OCI-LY1 (cell line): ENCODE results near the gene DDX50.

ENCODE experiments used
- H2AFZ ChIP-seq: fragments of 200-600 bp; sonication (generic), shearing (Covaris generic); 2 replicates; pipeline ENCODE4 v1.6.0; 2014; ENCODE audit warnings: antibody characterized with exemption, mild to moderate bottlenecking, low read length
- H3F3A ChIP-seq: fragments of 200-600 bp; sonication (generic), shearing (Covaris generic); 2 replicates; pipeline ENCODE4 v1.6.0; 2014; ENCODE audit warnings: mild to moderate bottlenecking, antibody characterized with exemption, low read length, moderate library complexity; ENCODE audit not compliant: insufficient read depth
- H3K27ac ChIP-seq: fragments of 200-600 bp; sonication (generic); 2 replicates; pipeline ENCODE4 v1.5.1; 2014; ENCODE audit warnings: low read length, mixed run types, mild to moderate bottlenecking, low read depth; ENCODE audit not compliant: poor library complexity, severe bottlenecking
- H3K27me3 ChIP-seq: fragments of 200-600 bp; sonication (generic); 2 replicates; pipeline ENCODE4 v1.6.0; 2014; ENCODE audit warnings: antibody characterized with exemption, mild to moderate bottlenecking, low read length, moderate library complexity; ENCODE audit not compliant: insufficient read depth
- H3K36me3 ChIP-seq: fragments of 200-600 bp; sonication (generic); 2 replicates; pipeline ENCODE4 v1.6.1; 2014; ENCODE audit warnings: mild to moderate bottlenecking, antibody characterized with exemption, low read length, moderate library complexity, mixed read lengths; ENCODE audit not compliant: insufficient read depth
- H3K4me1 ChIP-seq: fragments of 200-600 bp; sonication (generic); 2 replicates; pipeline ENCODE4 v1.5.1; 2014; ENCODE audit warnings: mild to moderate bottlenecking, low read length, moderate library complexity; ENCODE audit not compliant: insufficient read depth, severe bottlenecking
- H3K4me2 ChIP-seq: fragments of 200-600 bp; sonication (generic), shearing (Covaris generic); 2 replicates; pipeline ENCODE4 v1.6.1; 2014; ENCODE audit warnings: low read length
- H3K4me3 ChIP-seq: fragments of 200-600 bp; sonication (generic); 2 replicates; pipeline ENCODE4 v1.5.1; 2014; ENCODE audit warnings: low read length, low read depth, mild to moderate bottlenecking, mixed read lengths; ENCODE audit not compliant: poor library complexity, severe bottlenecking
- H3K79me2 ChIP-seq: fragments of 200-600 bp; shearing (Covaris generic); 2 replicates; pipeline ENCODE4 v1.6.1; 2016; ENCODE audit warnings: mixed run types, low read length, mixed read lengths; ENCODE audit not compliant: insufficient read depth
- H3K9ac ChIP-seq: fragments of 200-600 bp; sonication (generic), shearing (Covaris generic); 2 replicates; pipeline ENCODE4 v1.6.1; 2014; ENCODE audit warnings: mild to moderate bottlenecking, low read length, mixed read lengths
- H3K9me2 ChIP-seq: fragments of 200-600 bp; sonication (generic), shearing (Covaris generic); 2 replicates; pipeline ENCODE4 v1.6.1; 2014; ENCODE audit warnings: low read depth, mild to moderate bottlenecking, low read length, mixed read lengths
- H3K9me3 ChIP-seq: fragments of 200-600 bp; shearing (Covaris generic); 2 replicates; pipeline ENCODE4 v1.6.1; 2014; ENCODE audit warnings: low read length, mixed read lengths
- H4K20me1 ChIP-seq: fragments of 200-600 bp; sonication (generic), shearing (Covaris generic); 2 replicates; pipeline ENCODE4 v1.6.0; 2016; ENCODE audit warnings: mild to moderate bottlenecking, low read length; ENCODE audit not compliant: insufficient read depth
- CTCF ChIP-seq: fragments of 200-600 bp; sonication (generic), shearing (Covaris generic); IDR thresholded peaks from 2 replicates; pipeline ENCODE4 v1.5.1; 2017; ENCODE audit warnings: mild to moderate bottlenecking, antibody characterized with exemption, low read length, moderate library complexity, mixed read lengths
- EZH2 ChIP-seq: fragments of 200-600 bp; sonication (generic), shearing (Covaris generic); IDR thresholded peaks from 2 replicates; pipeline ENCODE4 v1.8.0; 2017; ENCODE audit warnings: borderline replicate concordance, mixed run types, mild to moderate bottlenecking, antibody characterized with exemption, low read length, moderate library complexity, mixed read lengths

Gene DDX50

GRCh38 chr10:68901105-68901927, at the start of gene DDX50:
DDX50 (plus strand) TSS chr10:68901315; CDS start chr10:68901385, 70 bp downstream.
- TF ChIP-seq EZH2 (no peak), CTCF (no peak; the same call in 1 of the 2 replicates)
- Histone ChIP-seq H3K9me2 (no peaks in the 10 kb centered on the region), H3K9ac (peak within 1 kb of the TSS; percentile 88), H3K79me2 (peaks cover 31% of the 10 kb centered on the region), H3K27ac (peak within 1 kb of the TSS; percentile 61), H3K4me3 (peak within 1 kb of the TSS; percentile 97), H4K20me1 (no peaks in the 10 kb centered on the region), H3F3A (0 out of 2 replicates have a peak, but pooled peaks cover 3% of the 10 kb centered on the region), H3K4me1 (peaks cover 28% of the 10 kb centered on the region), H2AFZ (0 out of 2 replicates have a peak within 1 kb of the TSS, but pooled peaks have one; percentile 17), H3K4me2 (peak within 1 kb of the TSS; percentile 84), H3K27me3 (no peaks in the 10 kb centered on the region), H3K36me3 (peaks cover 10% of the 10 kb centered on the region; the same call in 1 of the 2 replicates), H3K9me3 (no peaks in the 10 kb centered on the region)

GRCh38 chr10:68856352-68856751, 44.8 kb upstream of the DDX50 start:
- Histone ChIP-seq H3K36me3 (no peaks in the 10 kb centered on the region), H3K9me2 (no peaks in the 10 kb centered on the region), H3K9me3 (no peaks in the 10 kb centered on the region), H3F3A (no peaks in the 10 kb centered on the region), H4K20me1 (no peaks in the 10 kb centered on the region), H3K79me2 (no peaks in the 10 kb centered on the region), H3K4me3 (no peak overlapping the region), H2AFZ (no peak overlapping the region), H3K4me2 (no peak overlapping the region), H3K9ac (no peak overlapping the region), H3K27me3 (no peaks in the 10 kb centered on the region; the same call in 1 of the 2 replicates), H3K27ac (no peak overlapping the region), H3K4me1 (no peaks in the 10 kb centered on the region)
- TF ChIP-seq EZH2 (no peak), CTCF (no peak)

- no peak overlapping the region for H3K4me3 ChIP-seq
- no peaks in the 10 kb centered on the region for H3K79me2 ChIP-seq
- TF ChIP-seq EZH2 (no peak), CTCF (no peak)
- H3F3A ChIP-seq = no peaks in the 10 kb centered on the region
- no peak overlapping the region for H2AFZ ChIP-seq
- H3K36me3 ChIP-seq = no peaks in the 10 kb centered on the region
- H3K9ac ChIP-seq = no peak overlapping the region
- no peaks in the 10 kb centered on the region; the same call in 1 of the 2 replicates for H3K27me3 ChIP-seq
- H3K4me2 ChIP-seq = no peak overlapping the region
- no peaks in the 10 kb centered on the region for H4K20me1 ChIP-seq
- no peak overlapping the region for H3K27ac ChIP-seq
- H3K4me1 ChIP-seq = no peaks in the 10 kb centered on the region
- H3K9me3 ChIP-seq = no peaks in the 10 kb centered on the region
- no peaks in the 10 kb centered on the region for H3K9me2 ChIP-seq
Observed at GRCh38 chr10:68857005-68857404, 44.1 kb upstream of the DDX50 start.
